Myometrial cell (primary cell): Measurements from ENCODE around the gene LGR6. TPM values are rescaled to one million over a fixed set of nuclear protein-coding genes. Genes with fewer than 3 reads are reported as not detected.

Experiments used
- total RNA-seq: library from RNA; depleted of rRNA; stranded (reverse); fragments of >200 nt; gene quantifications from 2 replicates; pipeline ENCODE4 v1.2.3, GENCODE V29; 2015

Gene LGR6
- total RNA-seq = not detected in 2 replicates

GRCh38 chr1:202193614-202194327 lies at the start of gene LGR6:
TSS of gene LGR6 (plus strand) at chr1:202193799. CDS start at chr1:202193990, 191 bp downstream.

DNA sequence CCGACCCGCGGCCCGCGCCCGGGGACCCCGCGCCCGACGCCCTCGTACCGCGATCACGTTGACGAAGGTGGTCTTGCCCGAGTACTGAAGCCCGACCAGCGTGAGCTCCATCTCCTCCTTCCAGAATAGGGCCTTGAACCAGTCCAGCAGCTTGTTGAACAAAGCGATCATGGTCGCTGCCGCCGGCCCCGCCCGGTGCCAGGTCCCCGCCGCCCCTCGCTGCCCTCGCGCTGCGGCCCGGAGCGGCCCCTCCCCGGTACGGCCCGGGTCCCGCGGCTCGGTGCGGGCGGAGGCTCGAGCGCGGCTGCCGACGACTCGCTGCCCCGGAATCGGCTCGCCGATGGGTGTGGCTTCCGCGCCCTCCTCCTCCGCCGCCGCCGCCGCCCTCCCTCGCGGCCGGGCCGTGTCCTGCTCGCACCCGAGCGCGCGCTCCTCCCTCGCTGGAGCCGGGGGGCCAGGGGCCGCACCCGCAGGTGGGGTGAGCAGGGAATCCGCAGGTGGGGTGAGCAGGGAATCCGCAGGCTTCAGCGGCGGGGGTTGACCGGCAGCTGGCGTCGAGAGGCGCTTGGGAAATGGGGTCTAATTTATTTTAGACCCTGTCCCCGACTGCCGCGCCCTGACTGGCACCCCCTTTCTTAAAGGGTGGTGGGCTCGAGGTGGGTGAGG lies 49.1 kb upstream of the LGR6 start, which contains the start of gene ARL8A:
Gene ARL8A (minus strand): TSS at position 336 of the 666 bp plus-strand sequence. CDS start 165 bp downstream, at position 171.

GRCh38 chr1:202160377-202160940 lies 33.1 kb upstream of the LGR6 start, which contains the start of gene PTPN7:
TSS of gene PTPN7 (minus strand) at chr1:202160602. CDS start at chr1:202159402, 1,200 bp downstream.

DNA sequence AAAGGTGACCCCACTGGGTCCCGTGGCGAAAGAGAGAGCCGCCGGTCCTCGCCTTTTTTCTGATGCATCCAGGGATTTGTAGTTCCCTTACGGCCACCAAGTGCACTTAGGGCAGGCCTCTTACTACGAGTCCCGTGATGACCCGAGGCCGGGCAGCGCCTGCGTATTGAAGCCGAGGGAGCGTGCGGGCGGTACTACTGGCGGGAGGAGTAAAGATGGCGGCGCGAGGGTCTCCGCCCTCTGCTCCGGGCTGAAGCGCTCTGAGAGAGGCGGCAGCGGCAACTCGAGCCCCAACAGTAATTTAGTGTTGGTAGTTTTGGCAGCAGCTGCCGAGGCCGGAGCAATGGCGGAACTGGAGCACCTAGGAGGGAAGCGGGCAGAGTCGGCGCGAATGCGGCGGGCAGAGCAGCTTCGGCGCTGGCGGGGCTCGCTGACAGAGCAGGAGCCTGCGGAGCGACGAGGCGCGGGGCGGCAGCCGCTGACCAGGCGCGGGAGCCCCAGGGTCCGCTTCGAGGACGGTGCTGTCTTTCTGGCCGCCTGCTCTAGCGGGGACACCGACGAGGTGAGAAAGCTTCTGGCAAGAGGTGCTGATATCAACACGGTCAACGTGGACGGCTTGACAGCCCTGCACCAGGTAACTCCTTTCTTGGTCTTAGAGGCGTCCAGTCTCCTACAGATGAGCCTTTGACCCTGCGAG lies 155.1 kb downstream of the LGR6 start, which contains the start of gene PPP1R12B:
Gene PPP1R12B (plus strand): TSS at position 191 of the 697 bp plus-strand sequence. CDS start 153 bp downstream, at position 344.

Other genes with a start within 250 kb of the LGR6 start
- gene LMOD1, start 247.3 kb upstream of the LGR6 start, total RNA-seq = 9.8 and 11.2 TPM in 2 replicates
- 66.6 and 76.4 TPM in 2 replicates for gene TIMM17A, start 238.3 kb upstream of the LGR6 start, total RNA-seq
- gene RNPEP, start 211.2 kb upstream of the LGR6 start, total RNA-seq = 77.3 and 83.3 TPM in 2 replicates
- gene ELF3, start 183.2 kb upstream of the LGR6 start, total RNA-seq = not detected in 2 replicates
- not detected in 2 replicates for gene GPR37L1, start 70.9 kb upstream of the LGR6 start, total RNA-seq
- gene ARL8A, start 49.1 kb upstream of the LGR6 start, total RNA-seq = 16.7 and 20.2 TPM in 2 replicates
- gene PTPN7, start 33.2 kb upstream of the LGR6 start, total RNA-seq = not detected in 2 replicates
- gene UBE2T, start 148.1 kb downstream of the LGR6 start, total RNA-seq = 59.7 and 66.3 TPM in 2 replicates
- gene PPP1R12B, start 154.9 kb downstream of the LGR6 start, total RNA-seq = 6.6 TPM in 2 replicates